ENCODE data around the gene NCK2. TPM values are rescaled to one million over a fixed set of nuclear protein-coding genes. Genes with fewer than 3 reads are reported as not detected.

The NCK2 gene
- total RNA-seq, 1 donor from 2014 or later: 51.1 TPM

- no peak for DNase-seq
Observed at GRCh38 chr2:105778080-105778607, 33.4 kb downstream of the NCK2 start.

GRCh38 chr2:105779394-105779793 lies 34.7 kb downstream of the NCK2 start:
- no peak for DNase-seq

GRCh38 chr2:105780606-105781005 lies 35.9 kb downstream of the NCK2 start:
- DNase-seq: peak; percentile 21

GRCh38 chr2:105781274-105781978 lies 36.7 kb downstream of the NCK2 start:
- DNase-seq: no peak

- no peak for DNase-seq
Observed at GRCh38 chr2:105782123-105782522, 37.4 kb downstream of the NCK2 start.

GRCh38 chr2:105782646-105783045 lies 37.9 kb downstream of the NCK2 start:
- DNase-seq: no peak

- no peak for DNase-seq
Observed at GRCh38 chr2:105783151-105783738, 38.5 kb downstream of the NCK2 start.

- no peak for DNase-seq
Observed at GRCh38 chr2:105783972-105784371, 39.3 kb downstream of the NCK2 start.

- DNase-seq: no peak
Observed at GRCh38 chr2:105784589-105784988, 39.9 kb downstream of the NCK2 start.

GRCh38 chr2:105785095-105785847 lies 40.6 kb downstream of the NCK2 start:
- no peak for DNase-seq

- DNase-seq: no peak
Observed at GRCh38 chr2:105786231-105787230, 41.8 kb downstream of the NCK2 start.

- no peak for DNase-seq
Observed at GRCh38 chr2:105787376-105788318, 42.9 kb downstream of the NCK2 start.

GRCh38 chr2:105788670-105789290 lies 44.1 kb downstream of the NCK2 start:
- DNase-seq: no peak

GRCh38 chr2:105789745-105790460 lies 45.2 kb downstream of the NCK2 start:
- DNase-seq: peak; percentile 71

- no peak for DNase-seq
Observed at GRCh38 chr2:105790461-105791149, 45.9 kb downstream of the NCK2 start.

GRCh38 chr2:105791229-105791628 lies 46.5 kb downstream of the NCK2 start:
- DNase-seq: no peak

- DNase-seq: no peak
Observed at GRCh38 chr2:105792561-105792960, 47.8 kb downstream of the NCK2 start.

GRCh38 chr2:105793196-105793975 lies 48.7 kb downstream of the NCK2 start:
- DNase-seq: no peak

Measured in dermis blood vessel endothelial cell (primary cell).